GM18870 (cell line): ENCODE results near the gene SUN2.
A peak's percentile ranks its signal among the peaks of the same experiment; 100 is the strongest.
"Not testable (repeated sequence)": the region's sequence is repeated elsewhere in the genome, so short reads cannot be mapped to it uniquely, and the experiment has no call there.

Source experiments
- ATAC-seq: cut with Tn5 transposase; IDR thresholded peaks from one replicate; pipeline ENCODE4 v1.9.1; 2021; ENCODE audit warnings: moderate library complexity; ENCODE audit not compliant: unreplicated experiment

The SUN2 gene, protein sequence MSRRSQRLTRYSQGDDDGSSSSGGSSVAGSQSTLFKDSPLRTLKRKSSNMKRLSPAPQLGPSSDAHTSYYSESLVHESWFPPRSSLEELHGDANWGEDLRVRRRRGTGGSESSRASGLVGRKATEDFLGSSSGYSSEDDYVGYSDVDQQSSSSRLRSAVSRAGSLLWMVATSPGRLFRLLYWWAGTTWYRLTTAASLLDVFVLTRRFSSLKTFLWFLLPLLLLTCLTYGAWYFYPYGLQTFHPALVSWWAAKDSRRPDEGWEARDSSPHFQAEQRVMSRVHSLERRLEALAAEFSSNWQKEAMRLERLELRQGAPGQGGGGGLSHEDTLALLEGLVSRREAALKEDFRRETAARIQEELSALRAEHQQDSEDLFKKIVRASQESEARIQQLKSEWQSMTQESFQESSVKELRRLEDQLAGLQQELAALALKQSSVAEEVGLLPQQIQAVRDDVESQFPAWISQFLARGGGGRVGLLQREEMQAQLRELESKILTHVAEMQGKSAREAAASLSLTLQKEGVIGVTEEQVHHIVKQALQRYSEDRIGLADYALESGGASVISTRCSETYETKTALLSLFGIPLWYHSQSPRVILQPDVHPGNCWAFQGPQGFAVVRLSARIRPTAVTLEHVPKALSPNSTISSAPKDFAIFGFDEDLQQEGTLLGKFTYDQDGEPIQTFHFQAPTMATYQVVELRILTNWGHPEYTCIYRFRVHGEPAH

DNA sequence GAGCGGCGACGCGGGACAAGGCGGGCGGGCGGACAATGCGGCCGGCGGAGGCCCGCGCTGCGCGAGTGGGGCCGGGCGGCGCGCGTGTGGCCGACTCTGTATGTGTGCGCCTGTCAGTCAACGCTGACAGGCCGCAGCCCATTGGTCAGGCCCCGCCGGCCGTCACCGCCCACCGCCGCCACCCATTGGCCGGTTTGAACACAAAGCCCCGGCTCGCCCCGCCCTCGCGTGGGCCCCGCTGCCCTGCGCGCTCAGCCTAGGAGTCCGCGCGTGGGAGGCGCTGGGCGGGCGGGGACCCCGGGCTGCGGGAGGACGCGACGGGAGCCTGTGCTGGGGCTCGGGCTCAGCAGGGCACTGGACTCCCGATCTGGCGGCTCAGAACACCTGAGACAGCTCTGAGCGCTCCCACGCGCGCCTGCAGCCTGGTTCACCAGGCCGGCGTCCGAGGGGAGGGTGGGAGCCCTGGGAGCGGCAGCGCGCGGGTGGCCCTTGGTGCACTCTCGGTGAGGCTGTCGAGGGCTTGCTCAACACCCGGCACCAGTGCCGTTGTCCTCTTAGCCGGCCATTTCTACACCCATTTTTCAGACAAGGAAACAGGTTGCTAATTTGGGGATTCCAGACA lies at the start of gene SUN2:
Gene SUN2, minus strand, starts transcription at position 88 of the 622 bp plus-strand sequence. CDS start 3,370 bp downstream, outside the sequence.
- ATAC-seq = no peak

DNA sequence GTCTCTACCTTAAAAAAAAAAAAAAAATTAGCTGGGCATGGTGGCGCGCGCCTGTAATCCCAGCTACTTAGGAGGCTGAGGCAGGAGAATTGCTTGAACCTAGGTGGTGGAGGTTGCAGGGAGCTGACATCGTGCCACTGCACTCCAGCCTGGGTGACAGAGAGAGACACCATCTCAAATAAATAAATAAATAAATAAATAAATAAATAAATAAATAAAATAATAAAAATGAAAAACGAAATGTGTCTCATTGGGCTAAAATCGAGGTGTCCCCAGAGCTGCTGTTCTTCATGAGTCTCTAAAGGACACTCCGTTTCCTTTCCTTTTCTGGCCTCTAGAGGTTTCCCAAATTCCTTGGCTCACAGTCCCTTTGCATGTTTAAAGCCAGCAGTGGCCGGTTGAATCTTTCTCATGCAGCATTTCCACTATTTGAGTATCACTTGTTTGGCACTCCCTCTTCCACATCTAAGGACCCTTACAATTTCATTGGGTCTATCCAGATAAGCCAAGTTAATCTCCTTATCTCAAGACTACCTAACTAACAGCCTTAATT lies 49.3 kb upstream of the SUN2 start:
- ATAC-seq = not testable (repeated sequence)

GRCh38 chr22:38802671-38803121 lies 46.9 kb upstream of the SUN2 start:
- no peak for ATAC-seq

DNA sequence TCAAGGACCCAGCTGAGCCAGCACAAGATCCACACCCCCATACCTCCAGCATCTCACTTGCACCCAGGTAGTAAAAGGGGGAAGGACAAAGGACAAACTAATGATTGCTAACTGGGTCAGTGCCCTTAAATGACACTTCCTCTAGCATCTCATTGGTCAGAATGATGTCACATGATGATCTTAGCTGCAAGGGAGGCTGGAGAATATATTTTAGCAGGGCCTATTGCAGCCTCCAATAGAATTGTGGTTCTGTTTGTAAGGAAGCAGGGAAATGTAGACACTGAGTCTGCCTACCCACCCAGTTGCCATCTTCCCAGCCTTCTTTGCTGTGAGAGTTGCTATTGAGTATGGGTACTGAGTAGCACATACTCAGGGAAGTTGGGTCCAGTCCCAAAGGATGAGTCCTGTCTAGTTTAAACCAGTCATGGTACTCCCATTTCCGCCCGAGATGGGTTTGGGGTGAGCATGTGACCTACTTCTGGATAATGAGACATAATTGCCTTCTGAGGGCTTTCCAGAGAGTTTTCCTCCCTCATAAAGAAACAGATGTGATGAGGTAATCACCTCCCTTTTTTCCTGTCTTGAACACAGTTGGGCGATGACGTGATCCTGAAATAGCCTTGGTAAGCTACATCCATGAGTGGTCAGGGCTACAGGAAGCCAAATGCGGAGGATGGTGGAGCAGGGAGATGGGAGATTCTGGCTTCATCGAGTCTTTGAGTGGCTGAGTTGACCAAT lies 43.6 kb upstream of the SUN2 start:
- ATAC-seq = no peak

GRCh38 chr22:38798496-38798895 lies 42.7 kb upstream of the SUN2 start:
- no peak for ATAC-seq

- ATAC-seq = no peak
Measured at GRCh38 chr22:38796262-38796957, 40.6 kb upstream of the SUN2 start.

DNA sequence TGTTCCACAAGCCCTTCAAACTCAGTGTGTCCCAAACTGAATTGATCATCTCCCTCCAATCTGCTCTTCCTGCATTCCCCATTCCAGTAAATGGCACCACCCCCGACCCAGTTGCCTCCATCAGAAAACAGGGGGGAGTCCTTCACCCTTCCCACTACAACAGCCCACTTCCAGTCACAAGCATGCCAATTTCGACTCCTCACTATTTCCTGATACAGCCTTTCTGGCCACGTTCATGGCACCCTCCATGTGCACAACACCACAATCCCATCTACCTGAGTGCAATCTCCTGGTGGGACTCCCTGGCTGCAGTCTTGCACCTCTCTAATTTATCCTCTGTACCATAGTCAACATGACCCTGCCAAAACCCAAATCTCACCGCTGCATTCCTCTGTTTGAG lies 39.8 kb upstream of the SUN2 start:
- no peak for ATAC-seq

GRCh38 chr22:38793721-38794466 lies 38.1 kb upstream of the SUN2 start, which contains the start of gene DNAL4:
TSS of gene DNAL4 (minus strand) at chr22:38794143. CDS start at chr22:38782731, 11,412 bp downstream.
- peak; percentile 89 for ATAC-seq

- ATAC-seq = no peak
Measured at GRCh38 chr22:38793317-38793716, 37.5 kb upstream of the SUN2 start.

DNA sequence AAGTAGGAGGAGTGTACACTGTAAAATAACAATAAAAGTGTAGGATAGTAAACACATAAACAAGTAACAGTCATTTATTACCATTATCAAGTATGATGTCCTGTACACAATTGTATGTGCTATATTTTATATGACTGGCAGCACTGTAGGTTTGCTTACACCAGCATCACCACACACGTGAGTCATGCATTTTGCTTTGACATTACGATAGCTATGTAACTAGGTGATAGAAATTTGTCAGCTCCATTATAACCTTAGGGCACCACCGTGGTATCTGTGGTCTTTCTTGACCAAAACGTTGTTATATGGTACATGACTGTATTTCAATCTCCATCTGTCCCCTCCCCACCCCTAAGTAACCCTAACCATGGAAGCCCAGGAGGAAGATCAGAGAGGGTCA lies 37.0 kb upstream of the SUN2 start:
- no peak for ATAC-seq

GRCh38 chr22:38789606-38790005 lies 33.8 kb upstream of the SUN2 start:
- no peak for ATAC-seq

DNA sequence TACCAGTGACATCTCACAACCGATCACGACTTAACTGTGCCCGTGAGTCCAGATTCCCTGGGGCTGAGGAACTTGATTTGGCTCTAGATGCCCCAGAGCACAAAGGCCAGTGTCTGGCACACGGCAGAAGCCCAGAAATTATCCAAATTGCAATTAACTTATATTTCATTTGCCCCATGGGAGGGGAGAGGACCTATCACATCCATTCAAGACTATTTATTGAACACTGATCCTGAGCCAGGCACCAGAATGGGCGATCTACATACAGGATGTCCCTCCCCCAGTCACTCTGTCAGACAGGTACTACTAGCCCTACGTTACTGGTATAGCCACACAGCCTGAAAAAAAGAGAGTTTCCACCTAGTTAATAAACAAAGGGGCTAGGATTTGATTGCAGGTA lies 33.0 kb upstream of the SUN2 start:
- no peak for ATAC-seq

DNA sequence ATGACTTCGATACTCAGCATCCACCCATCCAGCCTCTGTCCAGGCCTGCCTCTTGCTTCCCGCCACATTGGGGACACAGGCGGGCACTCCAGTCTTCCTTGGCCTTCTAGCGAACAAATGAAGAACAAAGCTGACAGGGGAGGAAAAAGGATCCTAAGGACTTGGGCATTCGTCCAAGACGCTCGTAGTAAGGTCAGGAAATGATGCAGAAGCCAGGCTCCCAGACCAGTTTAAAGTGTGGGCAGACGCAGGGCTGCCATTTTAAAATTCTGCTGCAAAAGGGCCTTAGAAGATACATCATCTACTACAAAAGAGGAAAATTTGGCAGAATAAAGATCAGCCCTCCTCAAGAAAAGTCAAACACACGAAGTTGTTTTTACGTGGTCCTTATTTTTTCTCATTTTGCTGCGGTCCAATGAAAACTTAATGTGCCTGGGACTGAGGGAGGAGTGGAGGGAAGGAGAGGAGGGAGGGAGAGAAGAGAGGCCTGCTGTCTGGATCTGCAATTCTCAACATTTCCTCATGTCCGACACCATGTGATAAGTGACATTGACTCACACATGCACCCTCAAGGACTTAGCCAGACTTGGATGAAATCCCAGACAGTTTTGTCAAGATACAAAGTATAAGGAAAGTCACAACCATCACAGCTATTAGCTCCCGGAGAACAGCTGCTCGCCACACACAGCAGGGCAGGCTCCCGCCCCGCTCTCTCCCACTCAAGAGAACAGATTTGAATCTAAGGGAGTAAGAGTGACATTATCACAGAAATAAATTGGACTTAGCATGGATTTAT lies 32.4 kb upstream of the SUN2 start:
- no peak for ATAC-seq

DNA sequence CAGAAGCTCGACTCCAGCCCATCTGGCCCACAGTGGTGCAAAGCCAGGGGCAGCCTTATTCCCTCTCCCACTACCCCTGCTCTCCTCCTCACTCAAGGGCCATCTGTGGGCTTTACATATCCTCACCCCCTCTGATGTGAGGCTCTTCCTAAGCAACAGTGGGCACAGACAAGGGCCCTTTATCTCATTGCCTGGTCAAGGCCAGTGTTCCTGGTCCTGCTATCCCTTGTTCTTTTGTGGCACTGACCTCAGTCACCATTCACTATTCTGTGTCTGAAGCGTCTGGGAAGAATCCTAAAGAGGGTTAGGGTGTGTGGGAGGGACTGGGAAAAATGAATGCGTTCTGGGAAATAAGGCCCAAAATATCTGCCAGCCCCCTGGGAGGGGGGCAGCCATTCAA lies 30.8 kb upstream of the SUN2 start:
- no peak for ATAC-seq

- ATAC-seq = no peak
Measured at GRCh38 chr22:38784856-38785255, 29.1 kb upstream of the SUN2 start.

- no peak for ATAC-seq
Measured at GRCh38 chr22:38784035-38784434, 28.2 kb upstream of the SUN2 start.

GRCh38 chr22:38783095-38783615 lies 27.4 kb upstream of the SUN2 start:
- no peak for ATAC-seq

- ATAC-seq = no peak
Measured at GRCh38 chr22:38782402-38783094, 26.8 kb upstream of the SUN2 start.
